Ecto neural progenitor cell (in vitro differentiated cells): Measurements from ENCODE around the gene CSAD.
"Not testable (repeated sequence)": the region's sequence is repeated elsewhere in the genome, so short reads cannot be mapped to it uniquely, and the experiment has no call there.

Experiments
- DNase-seq: peaks from one replicate; pipeline ENCODE4 v3.0.0-alpha.2; 2018; ENCODE audit warnings: low spot score

The CSAD gene

DNA sequence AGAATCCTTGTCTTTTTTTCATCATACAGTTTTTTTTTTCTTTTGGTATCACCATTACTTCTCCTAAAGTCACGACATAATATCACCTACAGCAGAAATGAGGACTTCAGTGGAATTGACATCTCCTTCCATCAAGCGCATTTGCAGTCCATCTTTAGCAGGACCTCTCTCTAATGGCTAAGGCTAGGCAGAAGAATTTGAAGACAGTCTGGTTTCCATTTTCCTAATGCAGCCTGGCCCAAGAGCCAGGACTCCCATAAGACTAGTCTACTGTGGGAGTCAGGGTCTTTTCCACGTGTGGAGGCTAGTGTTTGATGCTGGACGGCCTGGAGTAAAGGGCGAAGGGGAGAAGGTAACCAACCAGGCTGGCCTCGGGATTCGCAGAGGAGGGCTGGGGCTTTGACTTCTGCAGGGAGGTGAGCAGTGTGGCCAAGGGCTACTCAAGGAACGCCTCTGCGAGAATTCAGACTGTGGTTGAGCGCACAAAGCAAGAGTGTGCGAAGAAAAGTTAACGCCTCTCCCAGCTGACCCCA lies 972 bp downstream of the CSAD start:
- DNase-seq = no peak

DNA sequence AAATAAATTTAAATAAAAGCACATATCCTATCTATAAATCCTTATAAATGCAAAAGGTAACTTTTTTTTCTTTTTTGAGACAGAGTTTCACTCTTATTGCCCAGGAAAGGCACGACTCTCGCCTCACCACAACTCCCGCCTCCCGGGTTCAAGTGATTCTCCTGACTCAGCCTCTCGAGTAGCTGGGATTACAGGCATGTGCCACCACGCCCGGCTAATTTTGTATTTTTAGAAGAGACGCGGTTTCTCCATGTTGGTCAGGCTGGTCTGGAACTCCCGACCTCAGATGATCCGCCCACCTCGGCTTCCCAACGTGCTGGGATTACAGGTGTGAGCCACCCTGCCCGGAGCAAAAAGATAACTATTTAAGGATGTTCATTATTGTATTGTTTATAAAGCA lies 1.9 kb downstream of the CSAD start:
- DNase-seq = not testable (repeated sequence)

DNA sequence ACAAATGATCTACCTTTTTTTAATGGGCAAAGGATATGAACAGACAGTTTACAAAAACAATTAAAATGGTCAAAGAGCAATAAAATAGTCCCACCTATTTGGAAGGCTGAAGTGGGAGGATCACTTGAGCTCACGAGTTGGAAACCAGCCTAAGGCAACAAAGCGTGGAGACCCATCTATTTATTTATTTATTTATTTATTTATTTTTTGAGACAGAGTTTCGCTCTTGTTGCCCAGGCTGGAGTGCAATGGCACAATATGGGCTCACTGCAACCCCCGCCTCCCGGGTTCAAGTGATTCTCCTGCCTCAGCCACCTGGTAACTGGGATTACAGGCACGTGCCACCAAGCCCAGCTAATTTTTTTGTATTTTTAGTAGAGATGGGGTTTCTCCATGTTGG lies 3.3 kb downstream of the CSAD start:
- peak; percentile 27 for DNase-seq

DNA sequence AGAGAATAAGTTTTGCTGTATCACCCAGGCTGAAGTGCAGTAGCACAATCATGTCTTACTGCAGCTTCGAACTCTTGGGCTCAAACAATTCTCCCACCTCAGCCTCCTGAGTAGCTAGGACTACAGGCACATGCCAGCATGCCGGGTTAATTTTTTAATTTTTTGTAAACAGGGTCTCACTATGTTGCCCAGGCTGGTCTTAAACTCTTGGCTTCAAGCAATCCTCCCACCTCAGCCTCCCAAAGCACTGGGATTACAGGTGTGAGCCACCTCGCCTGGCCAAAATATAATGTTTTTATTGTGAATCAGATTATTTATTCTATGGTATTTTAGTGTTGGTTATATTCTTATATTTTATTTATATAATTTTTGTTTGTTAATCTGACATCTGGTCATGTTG lies 4.0 kb downstream of the CSAD start:
- DNase-seq = no peak

DNA sequence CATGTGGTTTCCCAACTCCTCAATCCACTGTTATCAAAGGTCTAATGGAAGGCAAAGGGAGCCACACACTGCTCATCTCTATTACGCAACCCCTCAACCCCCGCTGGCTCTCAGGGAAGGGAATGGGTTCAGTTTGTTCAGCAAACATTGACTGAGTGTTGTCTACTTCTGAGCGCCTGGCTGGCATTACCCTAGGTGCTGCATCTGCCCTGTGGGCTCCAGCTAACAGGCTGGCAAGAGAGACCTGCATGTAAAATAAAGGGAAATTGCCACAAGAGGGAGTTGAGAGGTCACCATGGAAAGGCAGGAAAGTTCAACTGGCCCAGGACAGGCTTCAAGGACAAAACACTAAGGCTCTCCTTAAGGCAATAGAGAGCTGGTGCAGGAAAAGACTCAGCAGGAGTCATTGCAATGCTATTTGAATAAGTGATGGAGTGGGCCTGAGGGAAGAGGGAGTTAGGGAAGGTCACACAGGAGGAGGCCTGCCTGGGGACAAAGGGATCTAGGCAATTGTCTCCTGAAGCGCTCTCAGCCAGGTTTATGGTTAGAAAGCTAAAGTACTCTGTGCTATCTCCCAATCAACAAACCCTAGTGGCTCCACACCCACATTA lies 5.7 kb downstream of the CSAD start:
- no peak for DNase-seq

DNA sequence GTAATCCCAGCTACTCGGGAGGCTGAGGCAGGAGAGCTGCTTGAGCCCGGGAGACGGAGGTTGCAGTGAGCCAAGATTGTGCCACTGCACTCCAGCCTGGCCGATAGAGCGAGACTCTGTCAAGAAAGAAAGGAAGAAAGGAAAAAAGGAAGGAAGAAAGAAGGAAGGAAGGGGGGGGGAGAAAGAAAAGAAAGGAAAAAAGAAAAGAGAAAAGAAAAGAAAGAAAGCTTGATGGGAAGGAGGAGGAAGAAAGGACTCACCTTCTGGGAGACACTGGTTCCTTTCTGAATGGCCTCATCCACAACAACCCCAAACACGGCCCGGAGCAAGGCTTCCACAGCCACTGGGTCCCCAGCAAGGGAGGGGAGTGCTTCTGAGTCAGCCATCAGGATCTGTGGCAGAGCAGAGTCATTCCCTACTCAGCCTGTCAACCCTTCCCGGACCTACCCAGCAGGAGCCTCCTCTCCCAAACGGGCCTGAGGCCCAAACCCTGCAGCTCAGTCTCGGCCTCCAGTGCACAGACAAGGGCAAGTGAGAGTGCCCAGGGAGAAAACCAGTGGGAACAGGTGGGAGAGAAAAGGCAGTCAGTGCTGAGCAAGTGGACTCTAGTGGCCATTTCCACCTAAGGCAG lies 7.5 kb downstream of the CSAD start:
- DNase-seq = no peak

DNA sequence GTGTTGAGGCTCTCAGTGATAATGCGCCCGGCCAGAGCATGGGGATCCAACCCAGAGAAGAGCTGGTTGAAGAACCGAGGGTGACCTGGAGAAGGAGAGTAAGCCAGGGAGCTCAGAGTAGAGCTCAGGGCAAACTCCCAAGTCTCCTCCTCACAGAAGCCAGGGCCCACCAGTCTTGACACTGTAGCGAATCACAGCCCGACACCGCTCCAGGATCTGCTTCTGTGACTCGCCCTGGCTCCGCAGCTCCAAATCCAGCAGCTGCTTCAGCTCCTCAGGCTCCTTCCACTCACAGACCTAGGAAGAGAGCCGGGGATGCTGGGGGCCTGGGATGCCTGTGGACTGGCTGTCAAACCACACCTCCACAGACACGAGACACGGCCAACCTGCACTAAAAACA lies 8.4 kb downstream of the CSAD start:
- no peak for DNase-seq

DNA sequence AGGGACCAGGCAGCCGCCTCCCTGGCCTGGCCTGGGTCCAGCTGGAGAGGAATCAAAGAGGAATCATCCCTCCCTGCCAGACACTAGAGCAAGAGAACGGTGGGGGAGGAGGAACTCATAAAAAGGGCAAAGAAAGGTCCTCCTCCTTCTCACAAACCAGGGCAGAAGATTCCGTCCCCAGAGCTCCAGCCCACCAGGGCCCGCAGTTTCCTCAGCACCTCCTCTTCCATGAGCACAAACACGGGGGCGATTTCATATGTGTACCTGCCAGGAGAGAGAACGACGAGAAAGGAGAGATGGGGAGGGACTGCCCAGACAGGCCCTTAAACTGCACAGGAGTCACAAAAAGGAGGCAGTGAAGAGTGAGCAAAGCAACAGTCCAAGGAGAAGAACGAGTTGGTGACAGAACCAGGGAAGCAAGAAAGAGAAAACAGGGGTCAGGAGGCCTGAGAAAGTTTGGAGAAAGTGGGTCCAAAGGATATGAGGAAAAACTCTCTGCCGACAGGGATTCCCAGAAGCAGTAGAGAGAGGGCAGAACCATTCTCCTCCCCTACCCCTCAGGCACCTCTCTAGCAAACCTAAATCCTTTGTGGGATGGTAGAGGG lies 8.9 kb downstream of the CSAD start:
- no peak for DNase-seq

DNA sequence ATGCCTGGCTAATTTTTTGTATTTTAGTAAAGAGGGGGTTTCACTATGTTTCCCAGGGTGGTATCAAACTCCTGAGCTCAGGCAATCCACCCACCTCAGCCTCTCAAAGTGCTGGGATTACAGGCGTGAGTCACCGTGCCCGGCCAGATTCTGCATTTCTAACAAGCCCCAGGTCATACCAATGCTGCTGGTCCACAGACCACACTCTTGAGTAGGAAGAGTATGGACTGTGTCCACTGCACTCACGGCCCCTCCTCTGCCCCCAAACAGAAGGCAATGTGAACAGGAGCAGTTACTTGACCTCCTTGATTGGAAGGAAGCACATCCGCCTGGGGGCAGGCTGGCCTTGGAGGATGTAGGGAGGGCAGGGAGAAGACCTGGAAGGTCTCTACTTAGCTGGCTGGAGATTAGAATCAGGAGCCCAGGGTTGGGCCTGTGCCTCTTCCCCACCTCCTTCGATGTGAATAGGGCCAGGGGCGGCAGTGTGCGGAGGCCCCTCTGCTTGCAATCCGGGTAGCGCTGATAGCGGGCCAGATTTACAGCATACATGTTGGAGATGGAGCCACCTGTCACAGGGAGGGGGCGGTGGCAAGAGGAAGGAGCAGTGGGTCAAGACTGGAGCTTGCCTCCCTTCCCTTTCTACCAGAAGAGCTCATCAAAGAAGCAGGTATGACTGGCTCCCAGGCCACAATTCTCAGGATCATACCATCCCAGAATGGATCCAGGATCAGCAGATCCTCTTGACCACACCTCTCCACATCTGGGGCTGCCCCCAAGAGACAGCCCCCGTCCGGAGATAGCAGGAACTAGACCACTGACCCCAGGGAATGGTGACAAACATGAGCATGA lies 9.6 kb downstream of the CSAD start:
- DNase-seq = no peak

DNA sequence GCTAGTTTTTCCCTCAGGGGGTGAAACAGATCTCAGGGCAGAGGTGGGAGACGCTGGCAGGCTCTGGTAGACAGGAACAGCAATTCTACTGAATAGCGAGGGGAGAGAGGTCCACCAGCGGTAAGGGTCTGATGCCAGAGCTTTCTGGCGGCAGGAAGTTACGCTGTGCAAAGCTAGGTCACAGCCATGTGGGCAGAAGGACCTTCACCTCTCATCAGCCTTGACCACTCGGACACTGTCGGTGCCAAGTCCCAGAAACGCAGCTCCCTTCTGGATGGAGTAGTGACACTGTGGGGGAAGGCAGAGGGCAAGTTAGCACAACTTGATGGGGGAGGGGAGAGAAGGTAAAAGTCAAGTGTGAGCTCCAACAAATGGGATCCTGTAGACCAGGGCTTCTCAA lies 10.5 kb downstream of the CSAD start:
- DNase-seq = no peak

DNA sequence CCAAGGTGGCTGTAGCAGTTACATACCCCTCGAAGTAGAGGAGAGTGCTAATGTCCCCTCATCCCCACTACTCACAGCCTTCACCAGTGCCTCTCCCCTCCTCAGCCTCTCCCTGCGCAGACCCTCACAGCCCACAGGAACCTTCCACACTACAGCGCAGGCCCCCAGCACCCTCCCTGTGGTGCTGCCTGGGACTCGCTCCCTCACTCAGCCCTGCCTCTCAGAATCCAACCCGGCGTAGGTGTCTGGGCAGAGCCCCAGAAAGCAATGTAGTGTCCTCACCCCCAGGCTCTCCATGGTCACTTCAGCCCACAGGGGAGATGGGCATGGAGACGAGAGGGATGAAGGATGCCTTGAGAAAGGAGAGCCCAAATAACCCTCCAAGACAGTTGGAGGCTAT lies 11.1 kb downstream of the CSAD start:
- DNase-seq = no peak

DNA sequence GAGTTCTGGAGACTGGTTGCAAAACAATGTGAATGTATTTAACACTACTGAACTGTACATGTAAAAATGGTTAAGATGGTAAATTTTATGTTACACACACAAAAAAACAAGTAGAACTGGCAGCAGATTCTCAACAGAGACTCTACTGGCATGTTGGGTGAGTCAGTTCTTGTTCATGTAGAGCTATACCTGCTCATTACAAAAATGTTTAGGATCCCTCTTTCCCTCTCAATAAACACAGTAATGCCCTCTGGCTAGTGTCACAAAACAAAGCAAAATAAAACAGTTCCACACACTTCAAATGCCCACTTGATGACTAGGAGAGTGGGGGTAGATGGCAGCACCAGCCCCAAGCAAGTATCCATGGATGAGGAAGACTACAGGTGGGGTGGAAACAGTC lies 13.9 kb downstream of the CSAD start:
- no peak for DNase-seq

DNA sequence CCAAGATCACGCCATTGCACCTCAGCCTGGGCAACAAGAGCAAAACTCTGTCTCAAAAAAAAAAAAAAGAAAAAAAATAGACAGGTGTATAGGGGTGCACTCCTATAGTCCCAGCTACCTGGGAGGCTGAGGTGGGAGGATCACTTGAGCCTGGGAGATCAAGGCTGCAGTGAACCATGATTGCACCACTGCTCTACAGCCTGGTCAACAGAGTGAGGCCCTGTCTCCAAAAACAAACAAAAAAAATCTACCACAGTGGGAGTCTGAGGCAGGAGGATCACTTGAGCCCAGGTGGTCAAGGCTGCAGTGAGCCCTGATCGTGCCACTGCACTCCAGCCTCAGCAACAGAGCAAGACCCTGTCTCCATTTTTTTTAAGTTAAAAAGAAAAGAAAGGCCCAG lies 17.7 kb downstream of the CSAD start:
- not testable (repeated sequence) for DNase-seq

DNA sequence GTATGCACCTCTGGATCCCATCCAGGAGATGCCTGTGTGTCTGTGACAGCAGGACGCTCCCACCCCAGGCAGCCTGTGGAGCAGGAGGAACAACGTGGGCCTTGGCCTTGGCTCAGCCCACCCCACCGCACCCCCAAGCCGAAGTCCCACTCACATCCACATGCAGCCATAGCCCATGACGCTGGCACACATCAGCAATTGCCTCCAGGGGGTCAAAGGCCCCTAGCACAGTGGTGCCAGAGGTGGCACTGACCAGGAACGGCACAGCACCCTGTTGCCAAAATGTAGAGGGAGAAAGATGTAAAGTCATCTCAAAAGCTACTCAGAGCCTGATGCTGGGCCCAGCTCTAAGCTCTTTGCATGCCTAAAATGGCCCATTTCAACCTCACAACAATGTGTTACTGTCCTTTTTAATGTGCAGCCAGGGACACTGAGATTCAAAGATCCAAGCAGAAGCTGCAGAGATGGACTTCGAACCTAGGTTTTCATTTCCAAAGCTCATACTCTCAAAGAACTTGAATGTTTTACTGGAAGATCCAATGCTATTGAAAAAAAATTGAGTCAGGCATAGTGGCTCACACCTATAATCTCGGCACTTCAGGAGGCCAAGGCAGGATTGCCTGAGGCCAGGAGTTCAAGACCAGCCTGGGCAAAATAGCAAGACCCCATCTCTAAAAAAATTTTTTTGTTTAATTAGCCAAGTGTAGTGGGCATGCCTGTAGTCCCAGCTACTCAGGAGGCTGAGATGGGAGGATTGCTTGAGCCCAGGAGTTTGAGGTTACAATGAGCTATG lies 19.4 kb downstream of the CSAD start:
- DNase-seq = no peak

DNA sequence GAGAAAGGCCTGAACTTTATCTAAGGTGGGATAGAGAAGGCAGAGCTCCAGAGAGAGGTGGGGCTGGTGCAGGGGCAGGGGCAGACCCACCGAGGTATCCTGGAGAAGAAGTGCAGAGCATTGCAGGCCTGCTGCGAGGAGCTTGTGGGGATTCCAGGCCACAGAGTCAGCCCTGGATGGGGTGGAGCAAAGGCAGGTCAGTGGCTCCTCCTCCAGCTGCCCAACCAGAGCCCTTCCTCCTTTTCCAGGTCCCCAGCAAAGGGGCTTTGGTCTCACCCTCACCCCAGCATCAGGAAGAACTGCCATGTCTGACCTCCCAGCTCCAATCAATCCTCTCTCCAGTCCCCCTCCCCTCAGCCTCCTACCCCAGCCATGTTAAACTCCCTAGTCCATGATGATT lies 20.1 kb downstream of the CSAD start:
- no peak for DNase-seq

DNA sequence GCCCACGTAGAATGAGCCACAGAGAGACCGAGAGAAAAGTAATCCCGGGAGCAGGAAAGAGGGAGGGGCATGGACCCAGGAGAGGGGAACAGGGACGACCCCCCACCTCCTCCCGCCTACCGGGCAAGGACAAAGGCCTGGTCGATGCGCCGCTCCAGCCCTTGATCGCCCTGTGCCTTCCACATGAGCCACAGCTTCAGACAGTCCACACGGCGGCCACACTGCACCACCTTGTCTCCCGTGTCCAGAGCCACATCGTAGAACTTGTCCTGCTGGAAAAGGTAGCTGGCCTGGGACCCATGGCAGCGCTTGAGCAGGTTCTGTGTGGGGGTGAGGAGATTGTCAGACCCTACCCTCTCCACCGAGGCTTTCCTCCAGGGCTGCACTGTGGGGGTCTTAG lies 20.7 kb downstream of the CSAD start:
- DNase-seq = no peak

DNA sequence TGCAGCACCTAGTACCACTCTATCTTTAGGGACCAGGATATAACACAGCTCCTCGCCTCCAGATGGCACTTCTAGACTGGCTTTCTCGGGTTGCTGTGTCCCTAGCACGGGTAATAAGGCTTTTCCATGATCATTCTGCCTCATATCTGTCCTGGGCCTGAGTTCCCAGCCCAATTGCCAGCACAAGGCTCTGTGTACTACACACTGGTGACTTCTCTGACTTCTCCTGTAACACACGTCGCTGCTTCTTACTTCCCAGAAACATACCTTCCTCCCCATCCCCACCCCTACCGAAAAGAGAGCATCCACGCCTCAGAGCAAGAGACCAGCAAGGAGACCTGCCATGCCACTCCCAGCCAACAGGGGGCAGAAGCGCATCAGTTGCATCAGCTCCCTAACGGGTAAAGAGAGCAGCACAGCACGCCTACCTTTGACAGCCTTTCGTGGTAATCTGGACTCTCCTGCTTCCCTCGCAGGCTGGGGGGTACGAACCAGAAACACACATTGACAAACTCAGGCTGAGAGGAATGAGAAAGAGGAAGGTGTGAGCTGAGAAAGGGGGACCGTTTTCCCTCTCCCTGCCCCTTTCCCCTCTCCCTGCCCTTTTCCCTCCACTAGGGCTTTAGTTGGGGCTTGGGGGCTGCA lies 21.4 kb downstream of the CSAD start:
- peak; percentile 90 for DNase-seq

DNA sequence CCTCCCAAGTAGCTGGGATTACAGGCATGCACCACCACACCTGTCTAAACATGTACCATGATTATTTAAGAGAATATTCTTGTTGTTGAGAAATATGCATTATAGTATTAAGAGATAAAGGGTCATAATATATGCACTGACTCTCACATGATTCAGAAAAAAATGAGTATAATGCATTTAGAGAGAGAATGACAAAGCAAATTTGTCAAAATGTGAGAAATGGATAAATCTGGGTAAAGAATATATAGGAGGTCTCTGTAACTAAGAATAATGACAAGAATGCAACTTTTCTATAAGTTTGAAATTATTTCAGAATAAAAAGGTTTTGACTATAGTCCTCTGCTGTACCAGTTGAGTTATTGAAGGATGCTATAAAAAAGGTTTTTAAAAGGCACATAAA lies 28.3 kb downstream of the CSAD start:
- no peak for DNase-seq

DNA sequence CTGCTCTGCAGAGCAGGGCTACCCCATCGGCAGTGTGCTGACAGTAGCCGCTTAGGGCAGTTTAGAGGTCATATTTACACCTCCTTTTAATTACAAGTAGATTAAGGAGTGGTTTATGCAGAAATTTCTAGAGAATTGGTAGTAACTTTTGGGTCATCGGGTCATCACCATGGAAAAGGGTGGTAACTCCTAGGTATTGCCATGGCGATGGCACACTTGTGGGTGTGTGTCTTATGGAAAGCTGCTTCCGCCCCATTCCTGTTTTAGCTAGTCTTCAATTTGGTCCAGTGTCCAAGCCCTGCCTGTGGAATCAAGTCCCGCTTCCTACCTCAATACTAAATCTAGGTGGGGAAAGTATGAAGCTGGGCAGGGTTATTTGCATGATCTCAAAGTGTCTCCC lies 29.7 kb downstream of the CSAD start:
- DNase-seq = no peak

DNA sequence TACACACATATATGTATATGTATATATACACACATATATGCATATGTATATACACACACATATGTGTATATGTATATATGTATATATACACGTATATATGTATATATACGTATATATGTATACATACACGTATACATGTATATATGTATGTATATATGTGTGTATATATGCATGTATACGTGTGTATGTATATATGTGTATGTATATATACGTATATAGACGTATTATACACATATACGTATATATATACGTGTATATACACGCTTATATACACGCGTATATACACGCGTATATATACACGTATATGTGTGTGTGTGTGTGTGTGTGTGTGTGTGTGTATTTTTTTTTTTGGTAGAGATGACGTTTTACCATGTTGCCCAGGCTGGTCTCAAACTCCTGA lies 33.1 kb downstream of the CSAD start:
- DNase-seq = no peak

DNA sequence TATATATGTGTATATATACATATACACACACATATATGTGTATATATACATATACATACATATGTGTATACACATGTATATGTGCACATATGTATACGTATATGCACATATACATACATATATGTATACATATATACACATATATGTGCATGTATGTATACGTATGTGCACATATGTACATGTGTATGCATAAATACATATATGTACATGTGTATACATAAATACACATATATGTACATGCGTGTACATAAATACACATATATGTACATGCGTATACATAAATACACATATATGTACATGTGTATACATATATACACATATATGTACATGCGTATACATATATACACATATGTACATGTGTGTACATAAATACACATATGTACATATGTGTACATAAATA lies 33.5 kb downstream of the CSAD start:
- DNase-seq = no peak
